Measurements from ENCODE around the gene MSI2.
"Not testable (repeated sequence)": the region's sequence is repeated elsewhere in the genome, so short reads cannot be mapped to it uniquely, and the experiment has no call there.

Gene MSI2

DNA sequence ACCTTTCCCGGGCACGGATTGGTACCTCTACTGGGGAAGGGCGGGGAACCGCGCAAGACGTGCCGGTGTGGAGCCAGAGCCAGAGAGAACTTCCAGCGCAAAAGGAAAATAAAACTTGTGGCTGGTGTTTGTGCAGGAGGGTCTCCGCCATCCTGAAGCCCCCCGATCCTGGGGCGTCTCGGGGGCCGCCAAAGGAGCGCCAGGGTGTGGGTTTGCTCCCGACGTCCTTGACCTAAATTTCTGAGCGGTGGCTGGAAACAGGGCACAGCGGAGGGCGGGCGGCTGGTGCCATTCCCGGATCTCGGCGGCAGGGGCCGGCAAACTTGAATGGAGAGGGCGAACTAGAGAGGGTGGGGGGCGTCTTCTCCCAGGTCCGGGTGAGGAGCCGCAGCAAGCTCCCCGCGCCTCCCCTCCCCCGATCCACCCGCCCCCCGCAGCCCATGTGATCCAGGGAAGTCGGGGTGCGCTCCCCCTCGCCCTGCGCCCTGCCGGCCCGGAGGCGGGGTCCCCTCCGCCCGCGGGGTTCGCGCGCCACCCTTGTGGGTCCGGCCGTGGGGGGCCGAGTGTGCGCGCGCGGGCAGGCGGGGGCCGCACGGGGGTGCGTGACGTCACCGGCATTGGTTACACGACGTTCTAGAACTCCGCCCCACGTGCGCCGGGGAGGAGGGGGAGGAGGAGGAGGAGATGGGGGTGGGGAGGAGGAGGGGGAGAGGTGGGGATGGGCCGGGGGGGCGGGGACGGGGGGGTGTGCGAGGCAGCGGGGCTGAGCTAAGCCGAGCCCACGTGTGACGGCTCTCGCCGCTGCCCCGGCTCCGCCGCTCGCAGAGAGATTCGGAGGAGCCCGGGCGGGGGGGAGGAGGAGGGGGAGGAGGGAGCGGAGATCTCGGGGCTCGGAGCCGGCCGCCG is at the start of gene MSI2:
TSS of gene MSI2 (plus strand) at position 748 of the 906 bp plus-strand sequence. CDS start 220 bp downstream, outside the sequence.
- peak; percentile 97 for DNase-seq

GRCh38 chr17:57206928-57207327 is 49.4 kb upstream of the MSI2 start:
- no peak for DNase-seq

DNA sequence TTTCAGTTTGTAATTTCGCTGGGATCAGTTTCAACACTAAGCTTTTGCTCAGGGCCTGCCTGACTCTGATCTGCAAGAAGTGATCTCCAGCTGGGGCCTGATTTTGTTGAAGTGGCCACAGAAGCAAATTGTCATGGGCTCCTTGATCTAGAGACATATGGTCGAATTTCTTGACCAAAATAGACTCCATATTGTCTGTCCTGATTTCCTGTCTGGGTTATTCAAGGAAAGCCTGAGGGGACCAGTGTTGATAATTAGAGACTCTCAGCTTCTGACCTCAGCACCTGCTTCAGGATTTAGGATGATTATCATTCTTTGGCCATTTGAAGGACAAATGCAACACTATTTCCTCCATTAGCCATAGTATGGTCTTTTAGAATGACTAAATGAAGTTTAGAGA is 48.9 kb upstream of the MSI2 start:
- DNase-seq, result no peak

- DNase-seq, result no peak
These were observed 46.1 kb upstream of the MSI2 start for GRCh38 chr17:57210224-57210553.

- DNase-seq, result no peak
These were observed 45.3 kb upstream of the MSI2 start for GRCh38 chr17:57210972-57211411.

GRCh38 chr17:57211543-57211942 is 44.8 kb upstream of the MSI2 start:
- no peak for DNase-seq

DNA sequence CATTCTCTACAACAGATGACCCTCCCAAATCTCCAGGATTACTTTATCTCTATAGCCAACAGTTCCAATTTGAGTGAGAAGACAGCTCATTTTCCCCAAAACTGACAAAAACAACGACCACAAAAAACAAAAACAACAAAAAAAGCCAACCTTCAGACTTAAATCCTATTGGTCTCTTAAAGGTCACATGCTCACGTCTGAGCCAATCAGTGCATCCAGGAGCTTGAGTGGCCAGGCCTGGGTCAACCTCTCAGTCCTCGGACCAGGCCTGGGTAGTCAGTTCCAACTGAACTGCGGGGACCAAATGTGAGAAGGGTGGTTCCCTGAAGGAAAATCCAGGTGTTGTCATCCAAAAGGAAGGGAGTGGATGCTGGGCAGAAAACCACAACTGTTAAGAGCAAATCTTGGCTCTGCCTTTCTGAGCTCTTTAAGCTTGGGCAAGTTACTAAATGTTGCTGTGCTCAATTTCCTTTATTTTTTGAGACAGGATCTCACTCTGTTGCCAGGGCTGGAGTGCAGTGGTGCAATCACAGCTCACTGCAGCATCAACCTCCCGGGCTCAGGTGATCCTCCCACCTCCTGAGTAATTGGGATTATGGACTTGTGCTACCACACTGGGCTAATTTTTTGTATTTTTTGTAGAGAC is 43.0 kb upstream of the MSI2 start:
- no peak for DNase-seq

DNA sequence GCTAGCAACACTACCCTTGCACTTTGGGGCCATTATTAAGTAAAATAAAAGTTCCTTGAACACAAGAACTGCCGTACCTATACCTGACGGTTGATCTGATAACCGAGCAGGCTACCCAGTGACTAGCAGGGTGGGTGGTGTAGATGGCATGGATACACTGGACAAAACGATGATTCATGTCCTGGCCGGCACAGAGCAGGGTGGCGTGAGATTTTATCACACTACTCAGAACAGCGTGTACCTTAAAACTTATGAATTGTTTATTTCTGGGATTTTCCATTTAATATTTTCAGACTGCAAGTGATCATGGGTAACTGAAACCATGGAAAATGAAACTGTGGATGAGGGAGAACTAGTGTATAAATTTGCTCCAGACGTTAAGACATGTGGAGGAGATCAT is 41.0 kb upstream of the MSI2 start:
- DNase-seq, result no peak

GRCh38 chr17:57221366-57222350 is 34.7 kb upstream of the MSI2 start:
- no peak for DNase-seq

- not testable (repeated sequence) for DNase-seq
These were observed 33.9 kb upstream of the MSI2 start for GRCh38 chr17:57222422-57222821.

- DNase-seq, result no peak
These were observed 31.2 kb upstream of the MSI2 start for GRCh38 chr17:57225127-57225526.

GRCh38 chr17:57226793-57227192 is 29.5 kb upstream of the MSI2 start:
- no peak for DNase-seq

GRCh38 chr17:57228911-57229310 is 27.4 kb upstream of the MSI2 start:
- no peak for DNase-seq

DNA sequence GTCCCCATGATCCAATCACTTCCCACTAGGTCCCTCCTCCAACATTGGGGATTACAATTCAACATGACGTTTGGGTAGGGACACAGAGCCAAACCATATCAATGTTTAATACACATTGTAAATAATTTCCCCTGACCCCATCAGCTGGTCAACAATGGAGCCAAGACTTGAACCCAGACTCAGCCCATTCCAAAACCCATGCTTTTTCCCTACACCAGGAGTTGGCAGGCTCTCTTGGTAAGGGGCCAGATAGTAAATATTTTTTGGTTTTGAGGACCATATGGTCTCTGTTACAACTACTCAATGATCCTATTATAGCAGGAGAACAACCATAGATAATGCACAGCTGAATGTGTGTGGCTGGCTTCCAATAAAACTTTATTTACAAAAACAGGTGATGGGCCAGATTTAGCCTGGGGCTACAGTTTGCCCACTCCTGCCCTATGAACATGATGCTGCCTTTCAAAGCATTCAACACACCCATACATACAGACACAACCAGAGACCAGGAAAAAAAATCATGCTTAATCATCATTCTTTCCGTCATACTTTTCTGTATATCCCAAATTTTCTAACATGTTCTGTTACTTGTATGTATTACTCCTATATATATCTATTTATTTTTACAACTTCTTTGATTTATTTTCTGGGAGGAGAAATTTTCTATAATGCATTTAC is 22.1 kb upstream of the MSI2 start:
- no peak for DNase-seq

DNA sequence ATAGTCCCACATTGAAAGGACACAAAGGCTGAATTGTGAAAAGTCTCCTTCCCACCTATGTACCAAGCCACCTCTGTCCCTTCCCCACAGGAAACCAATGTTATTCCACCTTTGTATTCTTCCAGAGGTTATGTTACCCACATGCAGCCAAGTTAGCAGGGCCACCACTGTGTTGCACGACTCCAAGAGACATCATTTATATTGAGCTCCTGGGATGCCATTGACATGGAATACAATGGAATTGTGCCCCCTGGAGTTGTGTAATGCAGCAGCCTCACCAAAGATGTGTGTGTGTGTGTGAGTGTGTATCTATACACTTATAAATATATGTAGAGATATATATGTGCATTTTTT is 21.6 kb upstream of the MSI2 start:
- no peak for DNase-seq

GRCh38 chr17:57235124-57235523 is 21.2 kb upstream of the MSI2 start:
- no peak for DNase-seq

DNA sequence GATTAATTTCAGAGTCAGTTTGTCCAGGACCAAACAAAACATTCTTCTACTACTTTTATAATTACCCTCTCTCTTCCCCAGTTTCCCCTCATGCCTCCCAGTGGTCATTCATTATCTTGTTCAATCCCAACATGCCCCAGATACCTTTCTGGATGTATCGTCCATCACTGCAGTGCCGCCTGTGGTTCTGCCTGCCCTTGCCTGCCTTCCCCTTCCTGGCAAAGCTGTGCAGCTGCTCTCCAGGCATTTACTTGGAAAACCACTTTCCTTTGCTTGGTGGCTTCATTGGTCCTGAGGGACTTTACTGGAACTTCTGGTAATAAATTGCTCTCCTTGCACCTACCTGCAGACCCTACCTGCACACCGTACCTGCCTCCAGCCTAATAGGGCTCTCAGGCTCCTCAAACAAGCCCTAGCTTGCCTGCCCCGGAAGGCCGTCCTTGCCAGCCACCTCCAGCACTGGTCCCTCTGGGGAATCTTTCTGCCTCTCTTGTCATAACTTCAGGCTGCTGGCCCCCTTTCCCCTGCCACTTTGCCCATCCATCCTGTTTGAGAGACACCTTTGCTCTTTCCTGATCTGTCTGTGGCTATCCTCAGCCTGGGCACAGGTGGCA is 19.5 kb upstream of the MSI2 start:
- peak; percentile 71 for DNase-seq

DNA sequence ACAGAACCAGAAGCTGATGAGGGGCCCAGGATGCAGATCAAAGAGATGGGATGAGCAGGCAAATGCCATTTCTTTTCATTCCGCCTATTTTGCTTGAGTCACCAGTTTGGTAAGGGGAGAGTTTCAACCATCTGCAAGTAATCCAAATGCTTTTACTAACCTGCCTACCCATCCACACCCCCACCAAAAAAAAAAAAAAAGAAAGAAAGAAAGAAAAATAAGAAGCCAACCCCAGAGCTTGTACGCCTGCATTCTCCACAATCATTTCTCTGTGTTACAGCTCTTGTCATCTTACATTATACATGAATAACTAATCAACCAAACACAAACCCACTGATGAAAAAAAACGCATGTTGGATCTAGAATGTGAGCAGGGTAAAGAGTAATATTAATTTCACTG is 15.7 kb upstream of the MSI2 start:
- no peak for DNase-seq

- DNase-seq, result no peak
These were observed 14.2 kb upstream of the MSI2 start for GRCh38 chr17:57242148-57242547.

GRCh38 chr17:57243171-57243622 is 13.1 kb upstream of the MSI2 start:
- peak; percentile 71 for DNase-seq

GRCh38 chr17:57245786-57246185 is 10.5 kb upstream of the MSI2 start:
- no peak for DNase-seq

DNA sequence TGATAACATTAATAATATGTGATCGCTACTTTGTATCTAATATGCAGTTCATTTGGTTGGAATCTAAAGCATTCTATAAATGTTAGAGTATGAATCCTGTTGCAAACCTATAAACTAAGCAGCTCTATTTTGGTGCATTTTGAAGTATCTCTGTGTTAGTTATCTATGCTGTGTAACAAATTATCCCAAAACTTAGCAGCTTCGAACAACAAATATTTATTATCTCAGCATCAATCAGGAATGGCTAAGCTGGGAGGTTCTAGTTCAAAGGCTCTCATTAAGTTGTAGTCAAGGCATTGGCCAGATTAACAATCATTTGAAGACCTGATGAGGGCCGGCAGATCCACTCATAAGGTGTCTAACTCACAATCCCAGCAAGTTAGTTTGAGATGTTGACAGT is 10.1 kb upstream of the MSI2 start:
- no peak for DNase-seq

Data from NCI-H1436 (cell line).